Neural crest cell (in vitro differentiated cells): ENCODE results near the gene ENTPD8. TPM values are rescaled to one million over a fixed set of nuclear protein-coding genes. Genes with fewer than 3 reads are reported as not detected.

Experiments used
- DNase-seq: peaks from one replicate; pipeline ENCODE4 v3.0.0; 2021; ENCODE audit warnings: low read depth, mixed read lengths, low spot score
- H3K27ac Mint-ChIP-seq: one replicate; pipeline ENCODE4 v1.8.0; 2021; ENCODE audit warnings: mild to moderate bottlenecking, mixed read lengths; ENCODE audit not compliant: unreplicated experiment
- H3K27me3 Mint-ChIP-seq: 2 replicates; pipeline ENCODE4 v1.8.0; 2021; ENCODE audit warnings: low read depth, mild to moderate bottlenecking, mixed read lengths
- H3K36me3 Mint-ChIP-seq: 2 replicates; pipeline ENCODE4 v1.8.0; 2021; ENCODE audit warnings: low read depth, mild to moderate bottlenecking, mixed read lengths
- H3K4me1 Mint-ChIP-seq: 2 replicates; pipeline ENCODE4 v1.8.0; 2021; ENCODE audit warnings: mixed read lengths
- H3K4me3 Mint-ChIP-seq: one replicate; pipeline ENCODE4 v1.8.0; 2021; ENCODE audit warnings: mild to moderate bottlenecking, mixed read lengths
- H3K9me3 Mint-ChIP-seq: 2 replicates; pipeline ENCODE4 v1.8.0; 2021; ENCODE audit warnings: mixed read lengths
- total RNA-seq: library from RNA; stranded (reverse); gene quantifications from 2 replicates; pipeline ENCODE4 v1.2.1, GENCODE V29; 2021
- TF ChIP-seq, protein P1 (sequence below): fragments of 200-600 bp; sonication (generic); conservative IDR thresholded peaks from 2 replicates; pipeline ENCODE4 v1.5.0; 2021; ENCODE audit warnings: antibody characterized with exemption, mild to moderate bottlenecking

ENTPD8 gene
- total RNA-seq, 1 donor from 2014 or later = 0.12 TPM

- Mint-ChIP-seq H3K4me1 (no peaks in the 10 kb centered on the region), H3K36me3 (no peaks in the 10 kb centered on the region), H3K27ac (no peak overlapping the region), H3K9me3 (no peaks in the 10 kb centered on the region), H3K4me3 (no peak overlapping the region), H3K27me3 (peaks cover 2% of the 10 kb centered on the region)
- DNase-seq = no peak
- TF ChIP-seq, protein P1, sequence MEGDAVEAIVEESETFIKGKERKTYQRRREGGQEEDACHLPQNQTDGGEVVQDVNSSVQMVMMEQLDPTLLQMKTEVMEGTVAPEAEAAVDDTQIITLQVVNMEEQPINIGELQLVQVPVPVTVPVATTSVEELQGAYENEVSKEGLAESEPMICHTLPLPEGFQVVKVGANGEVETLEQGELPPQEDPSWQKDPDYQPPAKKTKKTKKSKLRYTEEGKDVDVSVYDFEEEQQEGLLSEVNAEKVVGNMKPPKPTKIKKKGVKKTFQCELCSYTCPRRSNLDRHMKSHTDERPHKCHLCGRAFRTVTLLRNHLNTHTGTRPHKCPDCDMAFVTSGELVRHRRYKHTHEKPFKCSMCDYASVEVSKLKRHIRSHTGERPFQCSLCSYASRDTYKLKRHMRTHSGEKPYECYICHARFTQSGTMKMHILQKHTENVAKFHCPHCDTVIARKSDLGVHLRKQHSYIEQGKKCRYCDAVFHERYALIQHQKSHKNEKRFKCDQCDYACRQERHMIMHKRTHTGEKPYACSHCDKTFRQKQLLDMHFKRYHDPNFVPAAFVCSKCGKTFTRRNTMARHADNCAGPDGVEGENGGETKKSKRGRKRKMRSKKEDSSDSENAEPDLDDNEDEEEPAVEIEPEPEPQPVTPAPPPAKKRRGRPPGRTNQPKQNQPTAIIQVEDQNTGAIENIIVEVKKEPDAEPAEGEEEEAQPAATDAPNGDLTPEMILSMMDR = no peak
These were observed 6.4 kb downstream of the ENTPD8 start for GRCh38 chr9:137434498-137435380.

- Mint-ChIP-seq H3K4me1 (no peaks in the 10 kb centered on the region), H3K9me3 (no peaks in the 10 kb centered on the region), H3K4me3 (no peak overlapping the region), H3K27ac (no peak overlapping the region), H3K27me3 (no peaks in the 10 kb centered on the region), H3K36me3 (no peaks in the 10 kb centered on the region)
- TF ChIP-seq, protein P1 = no peak
- no peak for DNase-seq
These were observed 7.2 kb downstream of the ENTPD8 start for GRCh38 chr9:137433916-137434431.

GRCh38 chr9:137433349-137433915 is 7.7 kb downstream of the ENTPD8 start:
- DNase-seq = no peak
- no peaks in the 10 kb centered on the region for H3K36me3 Mint-ChIP-seq
- H3K27me3 Mint-ChIP-seq = no peaks in the 10 kb centered on the region
- no peak overlapping the region for H3K4me3 Mint-ChIP-seq
- no peaks in the 10 kb centered on the region for H3K4me1 Mint-ChIP-seq
- TF ChIP-seq, protein P1 = no peak
- no peaks in the 10 kb centered on the region for H3K9me3 Mint-ChIP-seq
- H3K27ac Mint-ChIP-seq = no peak overlapping the region

- no peak overlapping the region for H3K27ac Mint-ChIP-seq
- no peak for DNase-seq
- no peaks in the 10 kb centered on the region for H3K27me3 Mint-ChIP-seq
- TF ChIP-seq, protein P1 = no peak
- no peaks in the 10 kb centered on the region for H3K9me3 Mint-ChIP-seq
- no peaks in the 10 kb centered on the region for H3K36me3 Mint-ChIP-seq
- H3K4me1 Mint-ChIP-seq = no peaks in the 10 kb centered on the region
- no peak overlapping the region for H3K4me3 Mint-ChIP-seq
These were observed 8.3 kb downstream of the ENTPD8 start for GRCh38 chr9:137432687-137433348.

DNA sequence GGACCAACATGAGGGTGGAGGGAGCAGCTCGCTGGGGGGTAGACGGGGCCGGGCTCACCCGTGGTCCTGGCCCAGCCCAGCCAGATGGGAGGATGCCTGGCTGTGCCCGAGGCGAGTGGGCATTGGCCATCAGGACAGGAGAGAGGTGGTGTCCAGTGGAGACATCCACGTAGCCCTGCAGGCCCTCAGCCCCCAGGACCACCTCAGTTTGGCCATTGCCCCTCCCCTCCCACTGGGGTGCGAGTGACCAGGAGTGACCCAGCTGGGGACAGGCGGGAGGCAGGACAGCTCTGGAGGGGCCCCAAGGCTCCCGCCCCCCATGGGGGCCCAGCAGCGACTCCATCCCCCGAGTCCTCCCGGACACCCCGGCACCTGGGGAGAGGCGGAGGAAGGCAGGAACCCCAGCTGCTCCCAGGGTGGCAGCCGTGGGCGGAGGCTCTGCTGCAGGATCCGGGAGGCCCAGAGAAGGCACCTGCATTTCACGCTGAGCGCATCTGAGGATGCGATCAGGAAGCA is 9.7 kb downstream of the ENTPD8 start:
- TF ChIP-seq, protein P1 = no peak
- H3K4me1 Mint-ChIP-seq = no peaks in the 10 kb centered on the region
- no peaks in the 10 kb centered on the region for H3K36me3 Mint-ChIP-seq
- no peak overlapping the region for H3K27ac Mint-ChIP-seq
- no peak for DNase-seq
- H3K4me3 Mint-ChIP-seq = no peak overlapping the region
- no peaks in the 10 kb centered on the region for H3K27me3 Mint-ChIP-seq
- no peaks in the 10 kb centered on the region for H3K9me3 Mint-ChIP-seq
